ENCODE results near the gene TMEM215.

TMEM215 gene

GRCh38 chr9:32832346-32832745, 49.0 kb downstream of the TMEM215 start:
- FAIRE-seq (no peak), DNase-seq (ENCODE audit: low spot score) (no peak)
